ENCODE measurements around the gene GNPAT.
"Not testable (repeated sequence)": the region's sequence is repeated elsewhere in the genome, so short reads cannot be mapped to it uniquely, and the experiment has no call there.

The GNPAT gene

GRCh38 chr1:231240883-231241735, at the start of gene GNPAT:
Gene GNPAT (plus strand): TSS chr1:231241212. CDS start chr1:231241379, 167 bp downstream.
- peak; percentile 91 for DNase-seq

GRCh38 chr1:231192620-231193163, 48.3 kb upstream of the GNPAT start:
- no peak for DNase-seq

GRCh38 chr1:231193710-231194340, 47.2 kb upstream of the GNPAT start:
- DNase-seq, result no peak

GRCh38 chr1:231194476-231194842, 46.6 kb upstream of the GNPAT start:
- no peak for DNase-seq

GRCh38 chr1:231194843-231195516, 46.0 kb upstream of the GNPAT start:
- DNase-seq, result no peak

GRCh38 chr1:231196307-231196706, 44.7 kb upstream of the GNPAT start:
- DNase-seq, result no peak

GRCh38 chr1:231196728-231197127, 44.3 kb upstream of the GNPAT start:
- DNase-seq, result no peak

- DNase-seq, result no peak
Observed at GRCh38 chr1:231199868-231200267, 41.1 kb upstream of the GNPAT start.

- no peak for DNase-seq
Observed at GRCh38 chr1:231200388-231201031, 40.5 kb upstream of the GNPAT start.

- DNase-seq, result no peak
Observed at GRCh38 chr1:231201375-231201978, 39.5 kb upstream of the GNPAT start.

- DNase-seq, result no peak
Observed at GRCh38 chr1:231201979-231202633, 38.9 kb upstream of the GNPAT start.

GRCh38 chr1:231203259-231204057, 37.6 kb upstream of the GNPAT start:
- DNase-seq, result no peak

- DNase-seq, result no peak
Observed at GRCh38 chr1:231206856-231207255, 34.2 kb upstream of the GNPAT start.

GRCh38 chr1:231207437-231207836, 33.6 kb upstream of the GNPAT start:
- no peak for DNase-seq

- DNase-seq, result no peak
Observed at GRCh38 chr1:231208980-231209379, 32.0 kb upstream of the GNPAT start.

- DNase-seq, result no peak
Observed at GRCh38 chr1:231209531-231209930, 31.5 kb upstream of the GNPAT start.

- DNase-seq, result no peak
Observed at GRCh38 chr1:231210126-231210525, 30.9 kb upstream of the GNPAT start.

- DNase-seq, result peak; percentile 89
Observed at GRCh38 chr1:231211005-231211857, 29.8 kb upstream of the GNPAT start.

- DNase-seq, result not testable (repeated sequence)
Observed at GRCh38 chr1:231212301-231212700, 28.7 kb upstream of the GNPAT start.

All from CD4-positive, alpha-beta T cell treated with Interleukin-21 for 1 hour (primary cell).